K562 (cell line): ENCODE measurements around the gene TRPC1. TPM values are rescaled to one million over a fixed set of nuclear protein-coding genes. Genes with fewer than 3 reads are reported as not detected.

ENCODE experiments used
- ATF2 ChIP-seq: sonication (generic); formaldehyde crosslinking; IDR thresholded peaks from 2 replicates; pipeline ENCODE4 v1.8.1; 2022; ENCODE audit warnings: missing genetic modification reagents
- CUX1 ChIP-seq: fragments of 200-800 bp; sonication (Bioruptor generic); IDR thresholded peaks from 2 replicates; pipeline ENCODE4 v1.6.1; 2016; ENCODE audit warnings: missing genetic modification characterization, missing compliant biosample characterization
- KDM1A ChIP-seq, 2 experiments: fragments of 450-650 bp; IDR thresholded peaks; 2 replicates each; pipeline ENCODE4 v1.6.1; 2016; ENCODE audit warnings: mild to moderate bottlenecking in 2 of 2
- NCOA6 ChIP-seq: fragments of 450-650 bp; IDR thresholded peaks from 2 replicates; pipeline ENCODE4 v1.6.1; 2017; ENCODE audit warnings: mild to moderate bottlenecking
- NONO ChIP-seq, 2 experiments: fragments of 200-400 bp in 1 of 2; fragments of 450-650 bp in 1 of 2; formaldehyde crosslinking in 1 of 2; IDR thresholded peaks; 2 replicates each; pipeline ENCODE4 v1.6.1; 2017; ENCODE audit warnings: low read depth in 2 of 2, mild to moderate bottlenecking in 2 of 2, moderate library complexity in 2 of 2, low read length in 1 of 2
- POLR2AphosphoS2 ChIP-seq: IDR thresholded peaks from 2 replicates; pipeline ENCODE4 v1.6.1; 2012; ENCODE audit warnings: low read length, improper control_type of control experiment
- VEZF1 ChIP-seq: fragments of 200-800 bp; sonication (Bioruptor generic); IDR thresholded peaks from 2 replicates; pipeline ENCODE4 v1.6.1; 2017; ENCODE audit warnings: missing genetic modification characterization, missing compliant biosample characterization
- ZBTB1 ChIP-seq: sonication (generic); formaldehyde crosslinking; IDR thresholded peaks from 2 replicates; pipeline ENCODE4 v1.8.1; 2023; ENCODE audit warnings: missing genetic modification reagents, low read depth, mild to moderate bottlenecking, borderline replicate concordance
- ZBTB26 ChIP-seq: fragments of 450-650 bp; formaldehyde crosslinking; IDR thresholded peaks from 2 replicates; pipeline ENCODE4 v1.4.0; 2022; ENCODE audit warnings: missing genetic modification characterization
- ZEB2 ChIP-seq: fragments of 450-650 bp; IDR thresholded peaks from 2 replicates; pipeline ENCODE4 v1.6.1; 2016
- ZNF121 ChIP-seq: sonication (generic); formaldehyde crosslinking; conservative IDR thresholded peaks from 2 replicates; pipeline ENCODE4 v1.8.0; 2022; ENCODE audit warnings: missing genetic modification reagents
- ZNF134 ChIP-seq: fragments of 250-450 bp; sonication (Bioruptor Pico); conservative IDR thresholded peaks from 2 replicates; pipeline ENCODE4 v1.4.0; 2020
- ZNF24 ChIP-seq: fragments of 450-650 bp; IDR thresholded peaks from 2 replicates; pipeline ENCODE4 v1.6.1; 2016
- ZNF282 ChIP-seq: sonication (generic); formaldehyde crosslinking; IDR thresholded peaks from 2 replicates; pipeline ENCODE4 v1.8.1; 2023; ENCODE audit warnings: missing genetic modification reagents
- ZNF354B ChIP-seq: fragments of 250-450 bp; sonication (Bioruptor Pico); IDR thresholded peaks from 2 replicates; pipeline ENCODE4 v1.4.0; 2020
- ZNF561 ChIP-seq: fragments of 450-650 bp; formaldehyde crosslinking; conservative IDR thresholded peaks from 2 replicates; pipeline ENCODE4 v1.4.0; 2020; ENCODE audit warnings: mild to moderate bottlenecking, moderate library complexity
- polyA plus RNA-seq, 8 experiments: library from polyadenylated mRNA; depleted of rRNA in 4 of 8; stranded (reverse) in 5 of 8; unstranded in 3 of 8; fragments of >200 nt; fragmentation: Nextera tagmentation in 2 of 8; fragmentation: Illumina TruSeq in 1 of 8; extraction: Ambion mirVana in 2 of 8; extraction: Trizol in 1 of 8; gene quantifications; 2 replicates each; pipeline versions ENCODE4 v1.2.1 to v1.2.3, GENCODE V29; 2011 to 2014; ENCODE audit warnings: inconsistent platforms in 1 of 8, missing spikeins in 1 of 8
- total RNA-seq, 7 experiments: library from RNA; depleted of rRNA in 6 of 7; stranded (reverse); fragments of >200 nt in 6 of 7; fragmentation: Illumina TruSeq in 2 of 7; extraction: Trizol in 2 of 7; gene quantifications; 2 replicates each; pipeline versions ENCODE4 v1.2.1 to v1.2.3, GENCODE V29; 2011 to 2021; ENCODE audit warnings: low replicate concordance in 1 of 7

TRPC1 gene
- total and polyA plus RNA-seq, 9 of the 15 experiments (the other 6 are each of a cell fraction or from before 2014, with no cell fraction given) = 1.4 to 6.5 (median 3.0) TPM

- TF ChIP-seq CUX1 (no peak), VEZF1 (peak; percentile 63), ZNF24 (no peak), NCOA6 (no peak), ZBTB1 (CRISPR knock-in tag) (no peak), ZBTB26 (CRISPR knock-in tag) (no peak), KDM1A (IDR thresholded peaks at IDR 0.05) (peak; percentile 45 to 61; a peak in 2 of 4 replicates), ZNF134 (CRISPR knock-in tag) (no peak), ZNF354B (CRISPR knock-in tag) (no peak), NONO (IDR thresholded peaks at IDR 0.05; ENCODE audit: low read depth in 2 of 2, low read length in 1 of 2) (peak in 1 of 2 experiments; percentile 56; a peak in 1 of 4 replicates), ZEB2 (no peak), ZNF121 (CRISPR knock-in tag) (no peak), ZNF282 (CRISPR knock-in tag) (no peak), POLR2AphosphoS2 (no peak), ZNF561 (CRISPR knock-in tag) (no peak), ATF2 (CRISPR knock-in tag) (no peak)
These were observed at the start of gene TRPC1 (continued) for GRCh38 chr3:142723968-142724681.
